Ascending aorta (tissue), 2 donors: ENCODE measurements around the gene VSTM4. TPM values are rescaled to one million over a fixed set of nuclear protein-coding genes. Genes with fewer than 3 reads are reported as not detected.

Experiments
- DNase-seq, 2 donors: peaks; one replicate each; pipeline ENCODE4 v3.0.0-alpha.2; 2019; ENCODE audit warnings: low spot score in 2 of 2
- H3K27ac ChIP-seq, 2 donors: fragments of 200-600 bp; sonication (generic); one replicate each; pipeline ENCODE4 v1.5.1; 2016 to 2017; ENCODE audit warnings: mild to moderate bottlenecking in 1 of 2
- H3K27me3 ChIP-seq: fragments of 200-600 bp; sonication (generic); one replicate; pipeline ENCODE4 v1.5.1; 2017
- H3K36me3 ChIP-seq, 2 donors: fragments of 200-600 bp; sonication (generic); one replicate each; pipeline ENCODE4 v1.5.1; 2016
- H3K4me1 ChIP-seq, 2 donors: fragments of 200-600 bp; sonication (generic); one replicate each; pipeline ENCODE4 v1.5.1; 2016 to 2017; ENCODE audit warnings: mild to moderate bottlenecking in 1 of 2
- H3K4me3 ChIP-seq, 2 donors: fragments of 200-600 bp; sonication (generic); one replicate each; pipeline ENCODE4 v1.5.1; 2016 to 2017; ENCODE audit warnings: mild to moderate bottlenecking in 1 of 2
- H3K9me3 ChIP-seq, 2 donors: fragments of 200-600 bp; sonication (generic); one replicate each; pipeline ENCODE4 v1.5.1; 2016
- intact Hi-C: fragments of 100-400 bp; cut with DNase I; formaldehyde crosslinking; loops from one replicate; pipeline ENCODE4 v1.15.1; 2023
- total RNA-seq: library from RNA; depleted of rRNA; stranded (reverse); fragments of >200 nt; gene quantifications from one replicate; pipeline ENCODE4 v1.1.0, GENCODE V29; 2016
- TF ChIP-seq, protein P1 (sequence below), 3 experiments: fragments of 200-600 bp in 2 of 3; fragments of 450-650 bp in 1 of 3; sonication (generic) in 2 of 3; IDR thresholded peaks; one replicate each; pipeline ENCODE4 v1.5.1; 2016 to 2019; ENCODE audit warnings: antibody characterized with exemption in 3 of 3, mild to moderate bottlenecking in 1 of 3, moderate library complexity in 1 of 3

Gene VSTM4
- total RNA-seq, 1 donor from 2014 or later = 17.7 TPM

DNA sequence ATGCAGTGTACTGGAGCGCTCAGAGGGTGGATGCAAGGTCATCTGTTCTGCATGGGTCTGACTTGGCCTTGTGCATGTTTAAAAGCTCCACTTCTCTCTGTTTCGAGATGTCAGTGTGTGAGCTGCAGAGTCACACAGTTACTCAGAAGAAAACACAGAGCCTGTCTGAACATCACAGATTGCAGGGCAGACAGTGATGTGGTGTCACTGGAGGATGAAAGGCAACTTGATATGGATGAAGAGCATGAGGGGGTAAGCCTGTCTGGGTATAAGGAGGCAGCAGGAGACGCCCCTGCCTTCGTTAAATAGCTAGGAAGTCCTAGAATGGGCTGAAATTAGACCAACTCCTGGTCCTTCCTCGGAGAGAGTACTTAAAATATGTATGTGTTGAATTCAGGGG, 108.2 kb downstream of the VSTM4 start:
- Histone ChIP-seq H3K27me3 (no peaks in the 10 kb centered on the region), H3K9me3 (no peaks in the 10 kb centered on the region), H3K27ac (no peak overlapping the region), H3K36me3 (no peaks in the 10 kb centered on the region), H3K4me1 (peaks cover 5 to 21% of the 10 kb centered on the region in 2 donors), H3K4me3 (no peak overlapping the region)
- TF ChIP-seq, protein P1, sequence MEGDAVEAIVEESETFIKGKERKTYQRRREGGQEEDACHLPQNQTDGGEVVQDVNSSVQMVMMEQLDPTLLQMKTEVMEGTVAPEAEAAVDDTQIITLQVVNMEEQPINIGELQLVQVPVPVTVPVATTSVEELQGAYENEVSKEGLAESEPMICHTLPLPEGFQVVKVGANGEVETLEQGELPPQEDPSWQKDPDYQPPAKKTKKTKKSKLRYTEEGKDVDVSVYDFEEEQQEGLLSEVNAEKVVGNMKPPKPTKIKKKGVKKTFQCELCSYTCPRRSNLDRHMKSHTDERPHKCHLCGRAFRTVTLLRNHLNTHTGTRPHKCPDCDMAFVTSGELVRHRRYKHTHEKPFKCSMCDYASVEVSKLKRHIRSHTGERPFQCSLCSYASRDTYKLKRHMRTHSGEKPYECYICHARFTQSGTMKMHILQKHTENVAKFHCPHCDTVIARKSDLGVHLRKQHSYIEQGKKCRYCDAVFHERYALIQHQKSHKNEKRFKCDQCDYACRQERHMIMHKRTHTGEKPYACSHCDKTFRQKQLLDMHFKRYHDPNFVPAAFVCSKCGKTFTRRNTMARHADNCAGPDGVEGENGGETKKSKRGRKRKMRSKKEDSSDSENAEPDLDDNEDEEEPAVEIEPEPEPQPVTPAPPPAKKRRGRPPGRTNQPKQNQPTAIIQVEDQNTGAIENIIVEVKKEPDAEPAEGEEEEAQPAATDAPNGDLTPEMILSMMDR (IDR thresholded peaks at IDR 0.05) = no peak
- no peak for DNase-seq
- intact Hi-C loops = no loop called here

DNA sequence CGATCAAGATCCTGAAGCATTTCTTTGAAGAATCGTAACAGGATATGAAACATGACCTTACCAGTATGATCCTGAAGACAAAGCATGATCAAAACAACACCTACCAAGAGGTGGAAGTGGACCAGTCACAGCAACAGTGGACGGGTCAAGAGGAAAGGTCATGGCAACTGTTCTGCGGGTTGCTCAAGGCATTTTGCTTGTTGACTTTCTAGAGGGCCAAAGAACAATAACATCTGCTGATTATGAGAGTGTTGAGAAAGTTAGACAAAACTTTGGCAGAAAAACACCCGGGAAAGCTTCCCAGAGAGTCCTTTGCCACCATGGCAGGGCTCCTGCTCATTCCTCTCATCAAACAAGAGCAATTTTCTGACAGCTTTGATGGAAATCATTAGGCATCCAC, 110.1 kb downstream of the VSTM4 start:
- intact Hi-C loops = no loop called here
- Histone ChIP-seq H3K4me1 (peaks cover 7 to 31% of the 10 kb centered on the region in 2 donors), H3K9me3 (no peaks in the 10 kb centered on the region), H3K27me3 (no peaks in the 10 kb centered on the region), H3K36me3 (no peaks in the 10 kb centered on the region), H3K27ac (peak overlapping the region; percentile 8 to 48), H3K4me3 (no peak overlapping the region)
- DNase-seq = no peak
- TF ChIP-seq, protein P1 (IDR thresholded peaks at IDR 0.05) = no peak

DNA sequence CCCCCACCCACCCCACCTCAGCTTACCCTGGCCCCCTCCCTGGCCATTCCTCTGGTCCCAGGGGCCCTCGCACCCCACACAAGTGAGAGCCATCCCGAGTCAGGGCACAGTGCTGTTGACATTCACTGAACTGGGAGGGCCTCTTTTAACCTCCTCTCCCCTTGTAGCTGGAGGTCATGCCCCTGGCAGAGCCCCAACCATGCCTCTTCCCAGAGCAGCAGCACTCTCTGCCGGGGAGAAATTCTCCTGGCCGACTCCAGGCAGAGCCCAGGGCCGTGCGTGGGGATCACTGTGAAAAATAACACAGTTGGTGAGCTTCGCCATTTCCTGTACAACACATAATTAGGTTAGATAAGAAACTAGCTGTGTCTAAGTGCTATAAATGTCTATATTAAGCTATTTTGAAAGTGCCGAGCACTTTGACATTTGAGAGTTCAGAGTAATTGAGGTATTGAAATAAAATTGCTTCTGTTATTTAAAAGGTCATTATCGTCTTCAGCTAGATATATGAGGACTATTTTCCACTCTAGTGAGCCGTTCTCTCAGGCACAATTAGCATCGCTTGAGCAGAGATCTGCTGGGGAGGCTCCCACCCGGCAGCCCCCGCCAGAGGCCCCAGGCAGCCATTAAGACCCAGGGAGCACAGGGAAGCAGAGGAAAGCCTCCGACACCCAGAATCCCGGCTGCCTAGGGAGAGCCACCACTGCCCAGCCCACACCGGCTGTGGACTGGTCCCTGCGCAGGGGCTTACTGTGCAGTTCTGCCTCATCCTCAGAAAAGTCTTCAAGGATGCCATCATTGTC, 113.3 kb downstream of the VSTM4 start:
- Histone ChIP-seq H3K4me1 (peaks cover 2 to 14% of the 10 kb centered on the region in 2 donors), H3K36me3 (no peaks in the 10 kb centered on the region), H3K9me3 (no peaks in the 10 kb centered on the region), H3K27ac (peak overlapping the region in 1 of 2 donors; percentile 63), H3K27me3 (no peaks in the 10 kb centered on the region), H3K4me3 (no peak overlapping the region)
- no peak for DNase-seq
- TF ChIP-seq, protein P1 (IDR thresholded peaks at IDR 0.05) = no peak
- intact Hi-C loops = no loop called here

DNA sequence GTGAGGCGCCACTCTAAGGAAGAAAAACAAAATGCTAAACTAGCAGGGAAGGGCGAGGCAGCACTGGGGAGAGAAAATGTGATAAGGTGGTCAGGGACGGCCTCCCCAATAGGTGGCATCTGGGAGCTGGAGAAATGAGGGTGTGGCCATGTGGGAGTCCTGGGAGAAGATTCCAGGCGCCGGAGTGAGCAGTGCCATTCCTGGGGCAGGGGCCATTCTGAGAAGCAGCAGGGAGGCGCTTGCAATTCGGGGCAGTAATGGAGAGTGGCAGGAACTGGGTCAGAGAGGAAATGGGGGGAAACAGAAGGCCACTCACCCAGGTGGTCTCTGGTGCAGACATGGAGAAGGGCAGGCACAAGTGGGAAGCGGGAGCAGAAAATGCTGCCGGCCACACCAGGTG, 113.9 kb downstream of the VSTM4 start:
- H3K4me3 ChIP-seq = no peak overlapping the region
- H3K9me3 ChIP-seq = no peaks in the 10 kb centered on the region
- H3K36me3 ChIP-seq = no peaks in the 10 kb centered on the region
- peak overlapping the region in 1 of 2 donors; percentile 63 for H3K27ac ChIP-seq
- TF ChIP-seq, protein P1 (IDR thresholded peaks at IDR 0.05) = peak in 1 of 3 experiments; percentile 15
- no peaks in the 10 kb centered on the region for H3K27me3 ChIP-seq
- DNase-seq = no peak
- peaks cover 2 to 14% of the 10 kb centered on the region in 2 donors for H3K4me1 ChIP-seq
- intact Hi-C loops = no loop called here

DNA sequence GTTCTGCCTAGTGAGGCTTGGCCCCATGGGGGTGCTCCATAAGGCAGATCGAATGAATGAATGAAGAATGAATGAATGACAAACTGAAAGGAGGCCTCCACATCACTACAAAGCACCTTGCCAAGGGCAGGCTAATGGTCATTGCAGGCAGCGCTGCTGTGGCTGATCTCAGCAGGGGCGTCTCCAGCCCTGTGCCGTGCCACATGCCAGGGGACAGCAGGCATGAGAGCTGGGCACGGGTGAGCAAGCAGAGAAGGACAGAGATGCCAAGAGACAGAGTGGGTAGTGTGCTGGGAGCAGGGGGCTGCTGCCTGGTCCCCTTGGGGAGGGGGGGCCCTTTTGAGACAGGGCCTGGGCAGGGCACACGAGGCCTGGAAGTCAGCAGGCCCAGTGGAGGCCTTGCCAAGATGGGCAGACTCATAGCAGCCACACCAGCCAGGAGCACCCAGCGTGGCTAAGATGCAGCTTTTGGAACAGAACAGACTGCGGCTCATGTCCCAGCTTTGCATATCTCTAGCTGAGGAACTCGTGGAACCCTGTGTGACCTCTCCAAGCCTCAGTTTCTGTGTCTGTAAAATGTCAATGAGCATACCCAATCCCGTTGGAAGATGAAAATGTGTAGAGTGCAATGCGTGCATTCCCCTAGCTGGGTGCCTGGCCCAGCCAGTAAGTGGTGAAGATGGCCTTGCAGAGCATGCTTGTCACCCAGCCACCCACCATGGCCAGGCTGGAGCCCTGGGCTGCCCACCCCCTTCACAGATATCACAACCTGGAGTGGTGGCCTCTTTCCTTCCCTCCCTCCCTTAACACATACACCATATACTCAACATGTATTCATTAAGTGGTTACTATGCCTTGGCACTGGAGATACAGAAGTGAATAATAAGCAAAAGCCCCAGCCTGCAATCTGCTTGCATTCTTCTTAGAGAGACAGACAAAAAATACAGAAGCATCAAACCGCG, 114.6 kb downstream of the VSTM4 start:
- no peak overlapping the region for H3K4me3 ChIP-seq
- DNase-seq = no peak
- H3K27ac ChIP-seq = peak overlapping the region in 1 of 2 donors; percentile 41
- no peaks in the 10 kb centered on the region for H3K36me3 ChIP-seq
- H3K4me1 ChIP-seq = peaks cover 2 to 14% of the 10 kb centered on the region in 2 donors
- no peaks in the 10 kb centered on the region for H3K9me3 ChIP-seq
- no peaks in the 10 kb centered on the region for H3K27me3 ChIP-seq
- TF ChIP-seq, protein P1 (IDR thresholded peaks at IDR 0.05) = no peak
- intact Hi-C loops = no loop called here
